WTC11 (cell line): ENCODE measurements around the gene TYRO3.

ENCODE experiments used
- CREB1 ChIP-seq: sonication (generic); formaldehyde crosslinking; IDR thresholded peaks from 2 replicates; pipeline ENCODE4 v1.8.0; 2023; ENCODE audit warnings: mild to moderate bottlenecking, missing genetic modification reagents
- CTCF ChIP-seq: fragments of 200-600 bp; IDR thresholded peaks from 2 replicates; pipeline ENCODE4 v1.8.0; 2022; ENCODE audit warnings: antibody characterized with exemption
- ELF4 ChIP-seq: sonication (generic); formaldehyde crosslinking; IDR thresholded peaks from 2 replicates; pipeline ENCODE4 v1.8.1; 2022; ENCODE audit warnings: low read depth, mild to moderate bottlenecking, moderate library complexity, missing genetic modification reagents
- ESRRA ChIP-seq: sonication (generic); formaldehyde crosslinking; IDR thresholded peaks from 2 replicates; pipeline ENCODE4 v1.8.1; 2022; ENCODE audit warnings: mild to moderate bottlenecking, missing genetic modification reagents, borderline replicate concordance
- FOXP1 ChIP-seq: sonication (generic); formaldehyde crosslinking; IDR thresholded peaks from 2 replicates; pipeline ENCODE4 v1.8.0; 2022; ENCODE audit warnings: missing genetic modification reagents, mild to moderate bottlenecking, moderate library complexity, borderline replicate concordance
- GTF2I ChIP-seq: fragments of 250-450 bp; sonication (Bioruptor Pico); conservative IDR thresholded peaks from 2 replicates; pipeline ENCODE4 v1.4.0; 2021; ENCODE audit warnings: mild to moderate bottlenecking
- MAX ChIP-seq: sonication (generic); formaldehyde crosslinking; IDR thresholded peaks from 2 replicates; pipeline ENCODE4 v1.8.0; 2022; ENCODE audit warnings: mild to moderate bottlenecking, missing genetic modification reagents
- PRDM15 ChIP-seq: sonication (generic); formaldehyde crosslinking; IDR thresholded peaks from 2 replicates; pipeline ENCODE4 v1.8.0; 2022; ENCODE audit warnings: missing genetic modification reagents
- TCF7 ChIP-seq: sonication (generic); formaldehyde crosslinking; IDR thresholded peaks from 2 replicates; pipeline ENCODE4 v1.8.0; 2022; ENCODE audit warnings: mild to moderate bottlenecking, low read depth, missing genetic modification reagents, moderate library complexity
- TF ChIP-seq, protein P1 (sequence below): sonication (generic); formaldehyde crosslinking; IDR thresholded peaks from 2 replicates; pipeline ENCODE4 v1.8.1; 2023; ENCODE audit warnings: mild to moderate bottlenecking, moderate library complexity, missing genetic modification reagents
- TF ChIP-seq, protein P2 (sequence below): sonication (generic); formaldehyde crosslinking; conservative IDR thresholded peaks from 2 replicates; pipeline ENCODE4 v1.8.1; 2023; ENCODE audit warnings: mild to moderate bottlenecking, low read depth, missing genetic modification reagents, moderate library complexity

DNA sequence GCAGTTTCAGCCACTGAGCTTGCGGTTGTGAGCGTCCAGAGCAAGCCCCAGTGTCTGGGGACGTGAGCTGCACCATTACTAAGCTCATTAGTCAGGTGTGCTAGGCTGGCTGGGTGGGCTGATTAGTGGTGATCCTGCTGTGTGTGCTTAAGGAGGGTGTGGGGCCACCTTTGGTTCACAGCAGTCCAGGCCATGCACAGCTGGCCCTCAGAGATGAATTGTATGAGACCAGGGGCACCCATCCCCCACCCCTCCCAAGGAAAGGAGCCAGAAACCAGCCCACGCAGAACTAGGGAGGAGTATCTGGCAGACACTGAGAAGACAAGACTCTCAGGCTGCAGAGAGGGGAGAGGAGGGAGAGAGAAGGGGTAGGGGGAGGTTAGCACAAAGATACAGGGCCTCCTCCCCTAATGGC is 3.8 kb downstream of the TYRO3 start:
- TF ChIP-seq, protein P1, sequence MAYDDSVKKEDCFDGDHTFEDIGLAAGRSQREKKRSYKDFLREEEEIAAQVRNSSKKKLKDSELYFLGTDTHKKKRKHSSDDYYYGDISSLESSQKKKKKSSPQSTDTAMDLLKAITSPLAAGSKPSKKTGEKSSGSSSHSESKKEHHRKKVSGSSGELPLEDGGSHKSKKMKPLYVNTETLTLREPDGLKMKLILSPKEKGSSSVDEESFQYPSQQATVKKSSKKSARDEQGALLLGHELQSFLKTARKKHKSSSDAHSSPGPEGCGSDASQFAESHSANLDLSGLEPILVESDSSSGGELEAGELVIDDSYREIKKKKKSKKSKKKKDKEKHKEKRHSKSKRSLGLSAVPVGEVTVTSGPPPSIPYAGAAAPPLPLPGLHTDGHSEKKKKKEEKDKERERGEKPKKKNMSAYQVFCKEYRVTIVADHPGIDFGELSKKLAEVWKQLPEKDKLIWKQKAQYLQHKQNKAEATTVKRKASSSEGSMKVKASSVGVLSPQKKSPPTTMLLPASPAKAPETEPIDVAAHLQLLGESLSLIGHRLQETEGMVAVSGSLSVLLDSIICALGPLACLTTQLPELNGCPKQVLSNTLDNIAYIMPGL (CRISPR knock-in tag), result no peak
- TF ChIP-seq CTCF (no peak), GTF2I (no peak), PRDM15 (CRISPR knock-in tag) (no peak), FOXP1 (CRISPR knock-in tag) (no peak), MAX (CRISPR knock-in tag) (no peak), ESRRA (CRISPR knock-in tag) (no peak), ELF4 (no peak), TCF7 (no peak), CREB1 (CRISPR knock-in tag) (no peak)
- TF ChIP-seq, protein P2, sequence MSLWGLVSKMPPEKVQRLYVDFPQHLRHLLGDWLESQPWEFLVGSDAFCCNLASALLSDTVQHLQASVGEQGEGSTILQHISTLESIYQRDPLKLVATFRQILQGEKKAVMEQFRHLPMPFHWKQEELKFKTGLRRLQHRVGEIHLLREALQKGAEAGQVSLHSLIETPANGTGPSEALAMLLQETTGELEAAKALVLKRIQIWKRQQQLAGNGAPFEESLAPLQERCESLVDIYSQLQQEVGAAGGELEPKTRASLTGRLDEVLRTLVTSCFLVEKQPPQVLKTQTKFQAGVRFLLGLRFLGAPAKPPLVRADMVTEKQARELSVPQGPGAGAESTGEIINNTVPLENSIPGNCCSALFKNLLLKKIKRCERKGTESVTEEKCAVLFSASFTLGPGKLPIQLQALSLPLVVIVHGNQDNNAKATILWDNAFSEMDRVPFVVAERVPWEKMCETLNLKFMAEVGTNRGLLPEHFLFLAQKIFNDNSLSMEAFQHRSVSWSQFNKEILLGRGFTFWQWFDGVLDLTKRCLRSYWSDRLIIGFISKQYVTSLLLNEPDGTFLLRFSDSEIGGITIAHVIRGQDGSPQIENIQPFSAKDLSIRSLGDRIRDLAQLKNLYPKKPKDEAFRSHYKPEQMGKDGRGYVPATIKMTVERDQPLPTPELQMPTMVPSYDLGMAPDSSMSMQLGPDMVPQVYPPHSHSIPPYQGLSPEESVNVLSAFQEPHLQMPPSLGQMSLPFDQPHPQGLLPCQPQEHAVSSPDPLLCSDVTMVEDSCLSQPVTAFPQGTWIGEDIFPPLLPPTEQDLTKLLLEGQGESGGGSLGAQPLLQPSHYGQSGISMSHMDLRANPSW, result no peak
